Right lobe of liver (tissue), 6 donors: ENCODE results near the gene IGSF22. TPM values are rescaled to one million over a fixed set of nuclear protein-coding genes. Genes with fewer than 3 reads are reported as not detected.

Experiments used
- ATAC-seq, 4 donors: fragments of 200-7000 bp; cut with Tn5 transposase; one replicate each; pipeline ENCODE4 v1.9.1; 2020; ENCODE audit warnings: mild to moderate bottlenecking in 4 of 4, moderate library complexity in 4 of 4
- DNase-seq, 3 donors: peaks; one replicate each; pipeline ENCODE4 v3.0.0-alpha.2; 2020
- H3K27ac ChIP-seq, 3 donors: fragments of 200-600 bp; one replicate each; pipeline ENCODE4 v1.8.0; 2022
- H3K27me3 ChIP-seq, 2 donors: fragments of 200-600 bp; one replicate each; pipeline ENCODE4 v1.8.0; 2022
- H3K36me3 ChIP-seq, 4 donors: fragments of 200-600 bp; sonication (generic) in 1 of 4; one replicate each; pipeline versions ENCODE4 v1.5.1 to v1.8.0; 2017 to 2022; ENCODE audit warnings: control low read depth in 1 of 4
- H3K4me1 ChIP-seq, 4 donors: fragments of 200-600 bp; sonication (generic) in 1 of 4; one replicate each; pipeline versions ENCODE4 v1.5.1 to v1.8.0; 2017 to 2022; ENCODE audit warnings: control low read depth in 1 of 4
- H3K4me3 ChIP-seq, 3 donors: fragments of 200-600 bp; one replicate each; pipeline ENCODE4 v1.8.0; 2022
- H3K9me3 ChIP-seq, 4 donors: fragments of 200-600 bp; sonication (generic) in 1 of 4; one replicate each; pipeline versions ENCODE4 v1.5.1 to v1.8.0; 2017 to 2022; ENCODE audit warnings: control low read depth in 1 of 4
- CTCF ChIP-seq, 4 donors: fragments of 200-600 bp in 3 of 4; fragments of 450-650 bp in 1 of 4; IDR thresholded peaks; one replicate each; pipeline versions ENCODE4 v1.5.1 to v1.8.0; 2016 to 2022; ENCODE audit warnings: antibody characterized with exemption in 4 of 4, mild to moderate bottlenecking in 2 of 4
- POLR2A ChIP-seq: fragments of 450-650 bp; IDR thresholded peaks from one replicate; pipeline ENCODE4 v1.6.1; 2017; ENCODE audit warnings: antibody characterized with exemption, mild to moderate bottlenecking
- WGBS: methylation state at CpG from one replicate; pipeline ENCODE4 v1.1.6; 2018; ENCODE audit warnings: low coverage, low lambda C conversion rate; ENCODE audit not compliant: insufficient coverage; ENCODE audit errors: missing lambda C conversion rate; 5-methylcytosine and 5-hydroxymethylcytosine counted together
- intact Hi-C, 2 donors: fragments of 100-400 bp; cut with DNase I; formaldehyde crosslinking; loops; one replicate each; pipeline versions ENCODE4 v1.11.2 to v1.14.1; 2022
- total RNA-seq, 6 experiments: library from RNA; depleted of rRNA in 2 of 6; stranded (reverse); fragments of >200 nt in 2 of 6; fragmentation: NEBNext Ultra II Directional in 3 of 6; extraction: Animal tissue kit (Norgen Biotek cat#: 25700) in 3 of 6; gene quantifications; one replicate each; pipeline versions ENCODE4 v1.1.0 to v1.2.4, GENCODE V29; 2016 to 2023
- donor health status: DM: no; HTN: yes; CAD: no.
- donor health status: DM: no; HTN: no; CAD: no.
- donor health status: DM: no; HTN: no; CAD: no.
- donor health status: DM: no; HTN: yes; CAD: no.
- donor health status: DM: no; HTN: yes; CAD: no.

IGSF22 gene
- total RNA-seq, 6 experiments from 2014 or later = 0.04 to 0.32 (median 0.12) TPM; not detected in 3

DNA sequence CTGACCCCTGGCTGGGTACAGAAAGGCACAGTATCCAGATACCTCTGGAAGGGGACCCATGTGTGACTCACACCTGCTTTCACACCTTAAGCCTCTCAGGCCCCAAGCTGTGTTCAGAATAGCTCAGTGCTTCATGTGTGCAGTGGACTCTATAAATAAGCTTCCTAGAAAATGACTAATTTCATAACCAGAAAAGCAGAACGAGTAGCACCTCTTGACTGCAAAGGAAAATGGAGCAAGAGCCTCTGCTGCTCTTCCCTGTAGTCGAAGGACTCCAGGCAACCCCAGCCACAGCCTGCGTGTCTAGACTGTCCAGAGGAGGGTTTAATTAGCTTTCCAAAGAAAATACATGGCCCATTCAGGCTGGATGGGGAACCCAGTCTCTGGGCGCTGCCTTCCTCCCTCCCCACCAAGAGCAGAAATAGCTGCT lies 42.5 kb upstream of the IGSF22 start:
- no peaks in the 10 kb centered on the region for H3K4me1 ChIP-seq
- H3K4me3 ChIP-seq = no peak overlapping the region
- H3K27ac ChIP-seq = no peak overlapping the region
- H3K27me3 ChIP-seq = no peaks in the 10 kb centered on the region
- 52% methylated on average over 3 of the region's 4 CpGs for whole genome bisulfite sequencing
- no peaks in the 10 kb centered on the region for H3K36me3 ChIP-seq
- no peak for DNase-seq
- peak in 1 of 4 donors; percentile 12 for ATAC-seq
- intact Hi-C loops = no loop called here
- H3K9me3 ChIP-seq = no peaks in the 10 kb centered on the region
- no peak for TF ChIP-seq POLR2A
- TF ChIP-seq CTCF (IDR thresholded peaks at IDR 0.05) = no peak

DNA sequence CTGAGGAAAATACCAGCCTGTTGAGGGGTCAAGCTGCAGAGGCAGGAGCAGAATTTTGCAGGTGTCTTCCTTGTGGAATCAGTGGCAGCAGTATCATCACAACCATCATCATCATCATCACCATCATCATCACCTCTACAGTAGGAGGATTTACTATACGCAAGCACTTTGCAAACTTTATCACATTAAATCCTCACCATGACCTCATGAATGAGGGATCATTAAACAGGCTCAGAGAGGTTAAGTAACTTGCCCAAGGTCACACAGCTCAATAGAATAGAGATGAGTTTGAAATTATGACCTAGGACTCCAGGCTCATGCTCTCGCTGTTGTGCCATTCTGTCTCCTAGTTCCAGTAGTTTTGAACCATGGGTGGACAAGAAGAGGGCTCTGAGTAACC lies 40.0 kb upstream of the IGSF22 start:
- WGBS = 80% methylated on average over 1 of the region's 2 CpGs
- Histone ChIP-seq H3K4me1 (no peaks in the 10 kb centered on the region), H3K27ac (no peak overlapping the region), H3K4me3 (no peak overlapping the region), H3K27me3 (no peaks in the 10 kb centered on the region), H3K9me3 (no peaks in the 10 kb centered on the region), H3K36me3 (no peaks in the 10 kb centered on the region)
- DNase-seq (no peak), ATAC-seq (no peak)
- intact Hi-C loops = no loop called here
- TF ChIP-seq POLR2A (no peak), CTCF (IDR thresholded peaks at IDR 0.05) (no peak)

DNA sequence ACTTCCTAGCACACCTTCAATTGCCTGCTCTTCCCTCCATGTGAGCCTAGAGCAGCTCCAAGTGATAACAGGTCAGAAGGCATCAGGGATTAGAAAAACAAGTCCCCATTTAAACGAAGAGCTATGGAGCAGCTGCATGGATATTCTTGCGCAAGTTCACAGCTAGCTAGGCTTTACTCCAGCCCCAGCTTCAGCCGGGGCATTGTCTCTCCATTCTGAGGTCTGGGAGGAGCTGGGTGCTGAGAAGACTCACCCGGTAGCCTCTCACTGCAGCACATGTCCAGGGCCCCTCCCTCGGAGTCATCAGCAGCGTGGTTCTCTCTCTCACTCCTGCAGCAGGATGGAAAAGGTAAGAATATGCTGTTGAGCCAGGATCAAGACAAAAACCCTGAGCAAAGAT lies 39.6 kb upstream of the IGSF22 start:
- Histone ChIP-seq H3K9me3 (no peaks in the 10 kb centered on the region), H3K36me3 (no peaks in the 10 kb centered on the region), H3K4me1 (no peaks in the 10 kb centered on the region), H3K27me3 (no peaks in the 10 kb centered on the region), H3K4me3 (no peak overlapping the region), H3K27ac (no peak overlapping the region)
- DNase-seq (no peak), ATAC-seq (no peak)
- TF ChIP-seq POLR2A = no peak
- TF ChIP-seq CTCF (IDR thresholded peaks at IDR 0.05) = no peak
- intact Hi-C loops = no loop called here
- WGBS = 37% methylated on average over 5 of the region's 6 CpGs

DNA sequence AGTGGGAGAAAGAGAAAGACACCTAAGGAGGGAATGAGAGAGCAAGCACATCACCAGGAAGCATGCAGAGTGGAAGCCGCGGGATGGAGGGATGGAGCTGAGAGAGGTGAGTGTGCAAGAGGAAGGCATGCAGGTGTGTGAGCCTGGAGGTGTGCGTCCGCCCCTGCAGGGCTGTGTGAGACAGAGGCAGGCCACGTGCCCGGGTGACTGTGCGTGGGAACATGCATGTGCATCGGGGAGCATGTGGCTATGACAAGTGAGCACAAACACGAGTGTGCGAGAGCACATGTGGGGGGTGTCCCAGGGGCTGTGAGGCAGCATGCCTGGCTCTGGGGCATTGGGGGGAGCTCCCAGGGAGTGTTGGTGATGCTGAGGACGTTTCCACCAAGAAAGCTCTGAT lies 35.8 kb upstream of the IGSF22 start:
- Histone ChIP-seq H3K9me3 (no peaks in the 10 kb centered on the region), H3K36me3 (no peaks in the 10 kb centered on the region), H3K27me3 (no peaks in the 10 kb centered on the region), H3K4me1 (no peaks in the 10 kb centered on the region), H3K4me3 (no peak overlapping the region), H3K27ac (no peak overlapping the region)
- 86% methylated on average over 3 of the region's 11 CpGs for WGBS
- DNase-seq = no peak
- ATAC-seq = no peak
- intact Hi-C loops = no loop called here
- TF ChIP-seq POLR2A (no peak), CTCF (IDR thresholded peaks at IDR 0.05) (no peak)

DNA sequence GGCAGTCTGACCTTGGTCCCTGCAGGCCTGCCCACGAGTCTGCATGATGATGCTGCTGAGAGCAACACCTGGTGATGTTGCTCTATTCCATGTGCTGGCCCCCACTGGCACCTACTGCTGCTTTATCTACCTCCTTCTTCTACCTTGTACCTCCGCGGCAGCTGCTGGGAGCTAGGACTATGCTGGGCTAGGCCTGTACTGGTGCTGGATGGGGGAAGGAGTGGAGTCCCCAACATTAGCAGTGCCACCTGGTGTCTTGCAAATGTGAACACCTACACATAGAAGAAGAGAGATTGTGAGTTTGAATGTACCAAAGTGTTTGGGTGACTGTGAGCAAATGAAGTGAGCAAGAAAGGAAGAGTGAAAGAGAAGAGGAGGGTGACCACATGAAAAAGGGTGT lies 35.2 kb upstream of the IGSF22 start:
- no peak overlapping the region for H3K4me3 ChIP-seq
- intact Hi-C loops = no loop called here
- DNase-seq (no peak), ATAC-seq (no peak)
- TF ChIP-seq POLR2A (no peak), CTCF (IDR thresholded peaks at IDR 0.05) (no peak)
- no peaks in the 10 kb centered on the region for H3K36me3 ChIP-seq
- no peaks in the 10 kb centered on the region for H3K9me3 ChIP-seq
- H3K4me1 ChIP-seq = no peaks in the 10 kb centered on the region
- H3K27me3 ChIP-seq = no peaks in the 10 kb centered on the region
- WGBS = 82% methylated on average over 3 of the region's 3 CpGs
- H3K27ac ChIP-seq = no peak overlapping the region
